CD4-positive, alpha-beta T cell treated with Interleukin-6 for 4 hours (primary cell): ENCODE measurements around the gene ESM1.

Experiments used
- DNase-seq: peaks from one replicate; pipeline ENCODE4 v3.0.0-alpha.2; 2020; ENCODE audit warnings: mixed read lengths

ESM1 gene

DNA sequence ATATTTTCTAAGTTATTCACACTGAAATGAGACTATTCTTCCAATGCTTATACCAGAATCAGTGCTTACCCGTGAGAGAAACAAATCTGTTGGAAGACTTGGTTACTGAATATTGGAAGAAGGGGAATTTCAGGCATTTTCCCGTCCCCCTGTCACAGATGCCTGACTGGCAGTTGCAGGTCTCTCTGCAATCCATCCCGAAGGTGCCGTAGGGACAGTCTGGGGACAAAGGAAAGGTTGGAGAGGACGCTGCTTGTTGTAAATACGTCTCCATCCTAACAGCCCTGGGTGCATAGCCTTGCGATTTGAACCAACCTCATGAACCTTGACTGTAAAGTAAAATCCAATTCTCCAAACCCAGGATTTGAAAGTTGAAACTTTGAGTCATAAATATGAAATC, 3.5 kb downstream of the ESM1 start:
- no peak for DNase-seq

DNA sequence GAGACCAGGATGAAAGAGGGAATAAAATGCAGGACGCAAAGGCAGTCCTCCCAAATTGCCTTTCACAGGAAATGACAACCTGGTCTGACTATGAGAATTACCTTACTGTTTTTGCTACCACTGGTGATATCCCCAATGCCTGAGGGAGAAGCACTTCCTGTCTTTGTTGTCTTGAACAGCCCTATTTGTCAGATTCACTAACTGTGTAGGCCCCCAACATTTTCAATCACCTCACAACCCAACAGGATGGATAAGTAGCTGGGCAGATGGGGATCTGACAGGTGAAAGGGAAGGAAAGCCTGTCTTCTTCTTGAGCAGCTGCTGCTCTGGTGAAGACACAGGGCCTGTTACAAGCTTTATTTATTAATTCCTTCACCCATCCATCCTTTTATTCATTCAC, 9.7 kb downstream of the ESM1 start:
- no peak for DNase-seq

GRCh38 chr5:54969856-54970828, 15.3 kb downstream of the ESM1 start:
- DNase-seq: no peak

- no peak for DNase-seq
These were observed 16.2 kb downstream of the ESM1 start for GRCh38 chr5:54969242-54969641.

DNA sequence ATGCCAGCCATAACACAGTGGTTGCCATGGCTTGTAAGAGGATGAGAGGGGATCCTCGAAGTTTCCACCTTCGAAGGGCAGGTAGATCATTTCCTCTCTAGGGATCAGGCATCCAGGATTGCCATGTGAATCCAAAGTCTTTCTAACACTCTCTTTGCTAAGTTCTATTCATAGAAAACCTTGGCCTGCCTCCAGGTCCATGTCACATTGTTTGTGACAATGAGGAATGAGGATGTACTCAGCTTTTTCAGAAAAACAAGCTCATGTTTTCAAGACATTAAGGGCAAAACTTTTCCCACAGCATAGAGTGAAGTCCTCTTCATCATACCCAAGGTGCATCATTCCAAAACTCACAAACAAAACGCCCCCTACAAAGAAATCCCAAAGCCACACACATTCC, 19.6 kb downstream of the ESM1 start:
- no peak for DNase-seq

- DNase-seq: no peak
These were observed 21.0 kb downstream of the ESM1 start for GRCh38 chr5:54964405-54964804.

DNA sequence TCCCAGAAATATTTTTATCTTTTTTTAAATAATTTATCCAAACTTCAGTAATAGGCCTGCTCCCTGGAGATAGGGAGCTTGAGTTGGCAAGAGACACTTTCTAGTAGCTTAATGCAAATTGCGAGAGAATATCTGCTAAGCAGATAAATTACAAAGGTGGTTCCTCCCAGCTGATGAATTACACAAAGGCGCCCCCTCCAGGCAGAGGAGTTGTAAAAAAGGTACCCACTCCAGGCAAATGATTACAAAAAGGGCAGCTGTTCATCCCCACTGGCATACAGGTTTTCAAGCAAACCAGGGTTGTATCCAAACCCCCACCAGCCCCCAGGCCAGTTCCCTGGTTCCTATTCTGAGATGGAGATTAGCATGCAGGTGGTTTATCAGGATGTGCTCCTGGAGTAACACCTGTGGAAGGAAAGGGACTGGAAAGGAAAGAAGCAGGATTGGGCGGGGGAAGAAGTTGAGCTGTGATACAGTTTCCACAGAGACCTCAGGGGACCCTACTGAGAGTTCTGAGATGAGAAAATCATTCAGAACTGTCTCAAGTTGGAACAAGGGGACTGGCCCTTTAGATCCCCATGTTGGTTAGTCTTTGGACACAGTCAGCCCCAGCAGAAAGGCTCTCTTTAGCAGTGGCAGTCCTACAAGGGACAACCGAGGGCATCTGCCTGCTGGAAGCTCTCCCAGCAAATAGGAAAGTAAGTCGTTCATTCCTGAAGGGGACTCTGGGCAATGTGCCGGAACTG, 25.5 kb downstream of the ESM1 start:
- peak; percentile 17 for DNase-seq

GRCh38 chr5:54956922-54957321, 28.5 kb downstream of the ESM1 start:
- DNase-seq: no peak

DNA sequence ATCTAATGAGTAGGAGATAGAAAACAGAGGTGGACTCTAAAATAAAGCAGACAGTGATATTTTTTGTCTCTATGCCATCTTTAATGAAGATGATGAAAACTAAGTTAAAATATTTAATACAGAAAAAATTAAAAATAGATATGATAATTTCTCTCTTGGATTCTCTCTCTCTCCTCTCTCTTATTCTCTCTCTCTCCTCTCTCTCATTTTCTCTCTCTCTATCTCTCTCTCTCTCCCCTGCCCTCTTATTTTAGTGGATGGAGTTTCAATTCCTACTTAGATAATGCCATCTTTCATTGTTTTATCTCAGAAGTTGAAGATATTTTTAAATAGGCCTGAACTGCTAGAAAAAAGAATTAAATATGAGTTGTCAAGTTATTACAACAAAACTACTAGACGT, 38.2 kb downstream of the ESM1 start:
- no peak for DNase-seq

GRCh38 chr5:54946306-54946819, 39.0 kb downstream of the ESM1 start:
- no peak for DNase-seq

- DNase-seq: peak; percentile 61
These were observed 41.0 kb downstream of the ESM1 start for GRCh38 chr5:54944364-54944763.

DNA sequence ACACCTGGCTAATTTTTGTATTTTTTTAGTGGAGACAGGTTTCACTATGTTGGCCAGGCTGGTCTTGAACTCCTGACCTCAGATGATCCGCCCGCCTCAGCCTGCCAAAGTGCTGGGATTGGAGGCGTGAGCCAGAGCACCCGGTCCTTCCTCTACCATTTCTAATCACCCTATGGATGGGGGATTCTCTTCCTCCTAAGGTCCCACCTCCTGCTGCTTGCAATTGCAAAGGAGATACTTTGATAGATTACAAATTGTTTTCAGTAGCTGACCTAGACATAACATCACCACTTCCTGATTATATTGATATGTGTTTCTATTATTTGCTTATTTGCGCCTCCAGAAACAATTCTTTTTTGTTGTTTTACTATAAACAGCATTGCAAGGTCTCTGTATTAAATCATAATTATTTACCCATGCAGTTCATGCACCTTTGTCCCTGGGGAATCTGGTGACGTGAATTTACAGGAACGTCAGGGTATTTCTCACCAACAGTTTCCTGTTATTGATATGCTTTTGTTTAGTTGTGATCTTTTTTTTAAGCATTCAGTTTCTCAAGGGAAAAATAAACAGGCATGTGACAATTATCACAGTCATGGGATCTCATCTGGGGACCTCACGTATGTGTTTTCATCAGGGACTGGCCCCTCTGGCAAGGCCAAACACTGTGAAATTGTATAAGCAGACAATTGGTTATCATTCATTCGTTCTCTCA, 43.2 kb downstream of the ESM1 start:
- DNase-seq: no peak

DNA sequence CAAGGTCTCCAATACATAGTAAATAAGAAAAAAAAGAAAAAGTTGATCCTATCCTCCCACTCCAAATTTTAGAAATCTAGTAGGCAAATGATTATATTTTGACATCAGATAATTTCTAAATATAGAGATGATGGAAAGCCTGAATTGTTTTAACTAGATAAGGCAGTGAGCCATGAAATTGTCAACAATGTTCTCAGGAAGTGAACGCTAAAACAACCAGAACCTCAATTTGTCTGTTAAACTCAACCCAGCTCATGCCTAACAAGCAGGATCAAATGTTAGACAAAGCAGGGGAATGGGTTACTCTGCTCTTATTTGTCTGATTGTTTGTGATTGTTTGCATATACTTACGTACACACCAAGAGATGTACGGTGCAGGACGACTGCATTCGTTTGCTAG, 49.2 kb downstream of the ESM1 start:
- no peak for DNase-seq

DNA sequence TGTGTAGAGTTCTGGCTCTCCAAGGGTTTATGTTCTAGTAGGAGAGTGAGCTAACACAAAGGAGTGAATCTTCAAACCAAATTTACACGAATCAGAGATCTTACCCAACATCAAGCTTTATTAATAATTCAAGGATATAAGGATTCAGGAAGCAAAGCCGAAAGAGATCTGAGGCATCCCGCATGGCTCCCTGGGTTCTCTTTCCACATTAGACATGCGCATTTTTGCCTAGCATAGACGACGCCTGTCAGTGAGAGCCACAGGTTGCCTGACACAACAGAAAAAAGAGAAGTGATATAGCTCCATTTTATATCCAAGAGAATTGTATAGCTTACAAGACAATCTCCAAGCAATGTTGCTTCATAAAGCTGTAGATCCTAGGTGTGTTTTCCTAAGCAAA, 52.6 kb downstream of the ESM1 start:
- no peak for DNase-seq

GRCh38 chr5:54930736-54931135, 54.7 kb downstream of the ESM1 start:
- DNase-seq: no peak
